H1 (cell line): ENCODE data around the gene AIFM3. TPM values are rescaled to one million over a fixed set of nuclear protein-coding genes. Genes with fewer than 3 reads are reported as not detected.

ENCODE experiments used
- CHD1 ChIP-seq: IDR thresholded peaks from 2 replicates; pipeline ENCODE4 v1.6.1; 2012; ENCODE audit warnings: low read depth, low read length, improper control_type of control experiment
- CHD2 ChIP-seq: IDR thresholded peaks from 2 replicates; pipeline ENCODE4 v1.6.1; 2012; ENCODE audit warnings: low read length, improper control_type of control experiment
- GTF2F1 ChIP-seq: IDR thresholded peaks from 2 replicates; pipeline ENCODE4 v1.6.1; 2012; ENCODE audit warnings: low read depth, low read length, improper control_type of control experiment, borderline replicate concordance
- RFX5 ChIP-seq: IDR thresholded peaks from 2 replicates; pipeline ENCODE4 v1.6.1; 2011; ENCODE audit warnings: low read depth, low read length, improper control_type of control experiment, borderline replicate concordance
- polyA plus RNA-seq, 7 experiments: library from polyadenylated mRNA; depleted of rRNA in 3 of 7; stranded (reverse) in 5 of 7; unstranded in 2 of 7; fragments of >200 nt in 5 of 7; fragments of 200-250 nt in 2 of 7; gene quantifications; 1 replicate in 5 of 7; 2 replicates in 1 of 7; 4 replicates in 1 of 7; pipeline versions ENCODE4 v1.2.1 to v1.2.3, GENCODE V29; 2011 to 2013; ENCODE audit warnings: missing spikeins in 2 of 7, mixed read lengths in 2 of 7
- total RNA-seq: library from RNA; stranded (reverse); fragmentation: NEBNext Ultra II Directional; extraction: Animal tissue kit (Norgen Biotek cat#: 25700); gene quantifications from 2 replicates; pipeline ENCODE4 v1.2.1, GENCODE V29; 2021

Gene AIFM3
- total and polyA plus RNA-seq, 2 of the 8 experiments (the other 6 are each of a cell fraction or from before 2014, with no cell fraction given): 0.86 to 1.4 TPM

DNA sequence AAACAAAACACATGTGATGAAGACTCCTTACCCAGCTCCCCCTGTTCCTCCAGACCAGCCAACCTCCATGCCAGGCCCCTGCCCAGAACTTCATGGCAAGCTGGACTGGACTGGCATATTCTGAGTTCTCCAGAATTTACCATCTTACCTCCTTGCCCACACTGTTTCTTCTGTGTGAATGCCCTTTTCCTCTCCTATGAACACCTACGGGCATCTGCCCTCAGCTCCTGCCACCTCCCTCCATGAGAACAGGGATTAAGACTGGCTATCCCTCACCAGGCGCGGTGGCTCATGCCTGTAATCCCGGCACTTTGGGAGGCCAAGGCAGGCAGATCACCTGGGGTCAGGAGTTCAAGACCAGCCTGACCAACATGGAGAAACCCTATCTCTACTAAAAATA lies 6.4 kb upstream of the AIFM3 start (continued):
- no peak for TF ChIP-seq RFX5
- TF ChIP-seq CHD1: no peak
- no peak for TF ChIP-seq CHD2
- no peak for TF ChIP-seq GTF2F1
